ENCODE measurements around the gene GDF9.

Gene GDF9

DNA sequence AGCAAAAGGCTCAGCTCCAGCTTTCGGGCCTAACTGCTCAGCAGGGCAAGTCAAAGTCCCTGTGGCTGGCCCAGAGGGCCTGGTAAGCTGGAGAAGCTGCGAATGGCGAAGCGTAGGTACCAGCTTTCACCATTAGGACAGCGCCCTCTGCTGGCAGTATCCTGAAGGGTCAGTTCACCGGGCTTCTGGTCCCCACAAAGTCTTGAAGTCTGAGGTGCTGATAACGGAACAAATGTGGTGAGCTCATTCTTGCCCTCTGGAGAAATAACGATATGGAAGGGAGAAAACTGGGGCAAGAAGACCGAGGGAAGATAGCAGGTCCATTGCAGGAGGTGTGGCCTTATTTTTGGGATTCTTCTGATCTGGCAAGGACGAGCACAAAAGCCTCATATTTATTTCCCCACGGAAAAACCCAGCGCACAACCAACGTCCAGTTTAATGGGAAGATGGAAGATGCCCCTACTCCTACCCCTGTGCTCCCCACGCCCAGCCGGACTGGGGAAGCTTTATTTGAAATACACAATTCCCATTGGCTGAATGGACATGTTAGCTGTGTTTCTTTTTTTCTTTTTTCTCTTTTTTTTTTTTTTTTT lies 46.0 kb downstream of the GDF9 start:
- DNase-seq (ENCODE audit: low read depth, low spot score): peak; percentile 96

DNA sequence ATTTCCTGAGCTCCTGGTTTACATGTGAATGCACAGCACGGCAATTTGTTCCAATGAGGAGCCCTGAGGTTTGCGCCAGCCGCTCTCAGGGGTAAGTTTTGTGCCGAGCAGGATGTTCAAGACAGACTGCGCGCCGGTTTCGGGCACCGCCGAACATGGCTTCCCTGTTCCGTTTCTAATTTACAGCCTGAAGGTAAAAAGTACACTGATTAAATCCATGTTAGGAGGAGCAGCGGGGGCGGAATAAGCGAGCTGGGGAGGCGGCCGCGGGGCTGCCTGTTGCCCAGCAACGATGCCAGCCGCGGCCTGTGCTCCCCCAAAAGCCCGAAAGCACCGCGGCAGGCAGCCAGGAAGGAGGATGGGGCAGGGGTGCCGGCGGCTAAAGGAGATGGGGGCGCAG lies 46.8 kb downstream of the GDF9 start:
- DNase-seq (ENCODE audit: low read depth, low spot score): no peak

DNA sequence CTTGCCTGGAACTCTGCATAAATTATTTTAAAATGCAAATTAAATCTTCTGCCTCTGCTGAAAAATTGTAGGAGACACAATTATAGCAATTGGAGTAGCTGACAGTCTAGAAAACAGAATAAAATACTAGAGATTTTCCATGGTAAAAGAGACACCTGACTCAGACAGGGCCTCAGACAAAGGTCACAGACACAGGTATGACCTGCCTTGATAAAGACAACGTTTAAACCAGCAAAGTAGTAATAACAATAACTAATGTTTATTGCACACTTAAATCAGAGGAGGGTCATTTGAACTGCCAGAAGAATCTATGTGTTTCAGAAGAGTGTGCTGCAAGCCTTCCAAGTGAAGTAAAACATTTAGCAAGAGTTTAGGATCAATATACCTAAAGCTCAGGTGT lies 49.3 kb downstream of the GDF9 start:
- no peak for DNase-seq (ENCODE audit: low read depth, low spot score)

DNA sequence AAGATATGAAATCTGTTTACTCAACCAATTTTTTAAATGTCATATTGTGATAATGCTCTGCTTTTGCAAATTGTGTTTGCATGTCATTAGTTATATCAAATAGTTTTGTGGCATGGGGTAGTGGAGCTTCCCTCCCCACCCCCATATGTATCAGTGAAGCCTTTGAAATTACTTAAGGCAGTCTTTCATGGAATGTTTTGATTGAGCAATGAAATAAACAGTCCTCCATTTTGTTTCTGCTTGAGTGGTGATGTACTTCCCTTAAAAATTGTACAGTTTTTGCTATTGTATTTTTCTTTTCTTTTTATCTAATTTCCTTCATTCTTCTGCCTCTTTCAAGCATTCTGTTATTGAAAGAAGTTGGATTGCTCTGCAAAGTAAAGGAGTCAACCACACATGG lies 49.7 kb downstream of the GDF9 start:
- DNase-seq (ENCODE audit: low read depth, low spot score): no peak

GRCh38 chr5:132816083-132816482 lies 50.2 kb downstream of the GDF9 start:
- DNase-seq (ENCODE audit: low read depth, low spot score): no peak

DNA sequence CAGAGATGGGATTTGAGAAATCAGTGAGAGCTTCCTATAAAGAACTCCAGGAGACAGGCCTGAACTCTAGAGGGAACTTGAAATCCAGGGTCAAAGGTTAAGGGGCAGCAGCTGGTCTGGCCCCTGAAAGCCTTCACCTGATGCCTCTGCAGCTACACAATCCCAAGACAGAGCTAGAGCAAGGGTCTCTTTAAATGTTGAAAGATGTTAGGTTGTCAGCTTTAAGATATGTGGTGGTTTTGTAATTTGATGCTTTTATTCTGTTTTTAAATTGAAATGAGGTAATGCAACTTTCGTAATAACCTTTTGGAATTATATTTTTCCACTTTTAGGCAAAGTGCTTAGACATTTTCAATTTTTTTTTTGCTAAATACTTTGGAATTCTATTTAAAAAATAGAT lies 50.8 kb downstream of the GDF9 start:
- no peak for DNase-seq (ENCODE audit: low read depth, low spot score)

DNA sequence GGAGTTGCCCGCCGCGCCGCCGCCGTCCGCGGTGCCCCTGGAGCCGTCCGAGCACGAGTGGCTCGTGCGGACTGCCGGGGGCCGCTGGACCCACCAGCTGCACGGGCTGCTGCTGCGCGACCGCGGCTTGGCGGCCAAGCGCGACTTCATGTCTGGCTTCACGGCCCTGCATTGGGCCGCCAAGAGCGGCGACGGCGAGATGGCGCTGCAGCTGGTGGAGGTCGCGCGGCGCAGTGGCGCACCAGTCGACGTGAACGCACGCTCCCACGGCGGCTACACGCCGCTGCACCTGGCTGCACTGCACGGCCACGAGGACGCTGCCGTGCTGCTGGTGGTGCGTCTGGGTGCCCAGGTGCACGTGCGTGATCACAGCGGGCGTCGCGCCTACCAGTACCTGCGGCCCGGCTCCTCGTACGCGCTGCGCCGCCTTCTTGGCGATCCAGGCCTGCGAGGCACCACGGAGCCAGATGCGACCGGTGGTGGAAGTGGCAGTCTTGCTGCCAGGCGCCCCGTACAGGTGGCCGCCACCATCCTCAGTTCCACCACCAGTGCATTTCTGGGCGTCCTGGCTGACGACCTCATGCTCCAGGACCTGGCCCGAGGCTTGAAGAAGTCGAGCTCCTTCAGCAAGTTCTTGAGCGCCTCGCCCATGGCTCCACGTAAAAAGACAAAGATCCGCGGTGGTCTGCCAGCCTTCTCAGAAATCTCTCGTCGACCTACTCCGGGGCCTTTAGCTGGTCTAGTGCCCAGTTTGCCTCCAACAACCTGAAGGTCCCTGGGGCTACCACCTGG lies 51.6 kb downstream of the GDF9 start:
- no peak for DNase-seq (ENCODE audit: low read depth, low spot score)

DNA sequence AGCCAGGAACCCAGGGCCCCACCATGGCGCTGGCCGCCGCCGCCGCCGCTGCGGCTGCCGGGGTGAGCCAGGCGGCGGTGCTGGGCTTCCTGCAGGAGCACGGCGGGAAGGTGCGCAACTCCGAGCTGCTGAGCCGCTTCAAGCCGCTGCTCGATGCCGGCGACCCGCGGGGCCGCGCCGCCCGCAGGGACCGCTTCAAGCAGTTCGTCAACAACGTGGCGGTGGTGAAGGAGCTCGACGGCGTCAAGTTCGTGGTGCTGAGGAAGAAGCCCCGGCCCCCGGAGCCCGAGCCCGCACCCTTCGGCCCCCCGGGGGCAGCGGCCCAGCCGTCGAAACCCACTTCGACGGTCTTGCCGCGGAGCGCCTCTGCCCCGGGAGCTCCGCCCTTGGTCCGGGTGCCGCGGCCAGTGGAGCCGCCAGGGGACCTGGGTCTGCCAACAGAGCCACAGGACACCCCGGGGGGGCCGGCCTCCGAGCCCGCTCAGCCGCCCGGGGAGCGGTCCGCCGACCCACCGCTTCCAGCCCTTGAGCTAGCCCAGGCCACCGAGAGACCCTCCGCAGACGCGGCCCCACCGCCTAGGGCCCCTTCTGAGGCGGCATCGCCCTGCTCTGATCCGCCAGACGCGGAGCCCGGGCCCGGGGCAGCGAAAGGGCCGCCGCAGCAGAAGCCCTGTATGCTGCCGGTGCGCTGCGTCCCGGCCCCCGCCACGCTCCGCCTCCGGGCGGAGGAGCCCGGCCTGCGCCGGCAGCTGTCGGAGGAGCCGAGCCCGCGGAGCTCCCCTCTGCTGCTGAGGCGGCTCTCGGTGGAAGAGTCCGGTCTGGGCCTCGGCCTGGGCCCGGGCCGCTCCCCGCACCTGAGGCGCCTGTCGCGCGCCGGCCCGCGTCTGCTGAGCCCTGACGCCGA lies 52.4 kb downstream of the GDF9 start:
- peak; percentile 61 for DNase-seq (ENCODE audit: low read depth, low spot score)

- no peak for DNase-seq (ENCODE audit: low read depth, low spot score)
Observed at GRCh38 chr5:132812781-132813598, 53.3 kb downstream of the GDF9 start, which contains the start of gene SOWAHA. TSS of gene SOWAHA (plus strand) at chr5:132813302. CDS start at chr5:132813622, 320 bp downstream.

DNA sequence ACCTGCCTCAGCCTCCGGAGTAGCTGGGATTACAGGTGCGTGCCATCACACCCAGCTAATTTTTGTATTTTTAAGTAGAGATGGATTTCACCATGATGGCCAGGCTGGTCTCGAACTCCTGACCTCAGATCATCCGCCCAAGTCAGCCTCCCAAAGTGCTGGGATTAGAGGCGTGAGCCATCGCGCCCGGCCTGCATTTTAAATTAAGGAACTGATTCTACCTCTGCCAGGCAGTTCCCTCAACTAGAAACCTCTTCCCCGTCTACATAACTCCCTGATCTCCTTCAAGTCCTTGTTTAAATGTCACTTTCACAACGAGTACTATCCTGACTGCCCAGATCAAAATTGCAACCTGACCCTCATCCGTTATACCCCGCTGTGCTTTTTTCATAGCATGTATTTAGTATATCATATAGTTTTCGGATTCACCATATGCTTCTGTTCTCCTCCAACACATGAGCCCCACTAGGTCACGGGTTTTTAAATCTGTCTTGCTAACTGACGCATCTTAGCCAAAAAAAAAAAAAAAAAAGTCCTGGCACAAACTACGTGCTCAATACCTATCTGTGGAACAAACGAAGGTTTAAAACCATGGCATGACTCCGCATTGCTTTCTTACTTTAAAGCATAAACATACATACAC lies 54.0 kb downstream of the GDF9 start:
- DNase-seq (ENCODE audit: low read depth, low spot score): no peak

Data from astrocyte of the hippocampus (primary cell).